ENCODE data around the gene CFAP68.

DNA sequence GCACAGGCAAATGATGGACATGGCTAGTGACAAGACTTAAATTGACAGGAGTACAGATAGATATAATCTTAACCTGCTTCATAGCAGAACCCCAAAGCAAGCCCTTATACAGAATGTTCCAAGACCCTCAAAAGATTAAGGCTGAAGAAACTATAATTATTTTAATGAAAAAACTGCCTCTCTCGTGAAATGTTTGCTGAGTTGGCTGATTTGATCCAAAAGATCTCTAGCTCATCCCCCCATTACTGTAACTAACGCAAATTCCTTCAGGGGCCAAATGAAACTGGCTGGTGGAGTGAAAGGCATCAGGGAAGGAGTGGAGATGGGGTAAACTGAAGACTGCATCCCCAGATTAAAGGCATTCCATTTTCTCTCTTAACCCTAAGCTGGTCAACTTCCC is 27.2 kb upstream of the CFAP68 start:
- TF ChIP-seq, protein P1, sequence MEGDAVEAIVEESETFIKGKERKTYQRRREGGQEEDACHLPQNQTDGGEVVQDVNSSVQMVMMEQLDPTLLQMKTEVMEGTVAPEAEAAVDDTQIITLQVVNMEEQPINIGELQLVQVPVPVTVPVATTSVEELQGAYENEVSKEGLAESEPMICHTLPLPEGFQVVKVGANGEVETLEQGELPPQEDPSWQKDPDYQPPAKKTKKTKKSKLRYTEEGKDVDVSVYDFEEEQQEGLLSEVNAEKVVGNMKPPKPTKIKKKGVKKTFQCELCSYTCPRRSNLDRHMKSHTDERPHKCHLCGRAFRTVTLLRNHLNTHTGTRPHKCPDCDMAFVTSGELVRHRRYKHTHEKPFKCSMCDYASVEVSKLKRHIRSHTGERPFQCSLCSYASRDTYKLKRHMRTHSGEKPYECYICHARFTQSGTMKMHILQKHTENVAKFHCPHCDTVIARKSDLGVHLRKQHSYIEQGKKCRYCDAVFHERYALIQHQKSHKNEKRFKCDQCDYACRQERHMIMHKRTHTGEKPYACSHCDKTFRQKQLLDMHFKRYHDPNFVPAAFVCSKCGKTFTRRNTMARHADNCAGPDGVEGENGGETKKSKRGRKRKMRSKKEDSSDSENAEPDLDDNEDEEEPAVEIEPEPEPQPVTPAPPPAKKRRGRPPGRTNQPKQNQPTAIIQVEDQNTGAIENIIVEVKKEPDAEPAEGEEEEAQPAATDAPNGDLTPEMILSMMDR (conservative IDR thresholded peaks at IDR 0.05; ENCODE audit: low read depth, low read length) = no peak
- TF ChIP-seq POLR2A (IDR thresholded peaks at IDR 0.05; ENCODE audit: low read depth, low read length) (no peak), RAD21 (IDR thresholded peaks at IDR 0.05; ENCODE audit: low read length) (no peak), NFE2L2 (IDR thresholded peaks at IDR 0.05; ENCODE audit: low read depth, low read length) (no peak), MAFK (IDR thresholded peaks at IDR 0.05; ENCODE audit: low read depth, low read length) (peak; percentile 80), MXI1 (IDR thresholded peaks at IDR 0.05; ENCODE audit: borderline replicate concordance, low read depth, low read length) (no peak), SMC3 (IDR thresholded peaks at IDR 0.05; ENCODE audit: low read depth, low read length) (no peak), CEBPB (IDR thresholded peaks at IDR 0.05; ENCODE audit: low read depth, low read length) (no peak), MAZ (IDR thresholded peaks at IDR 0.05; ENCODE audit: borderline replicate concordance, low read depth, low read length) (no peak), RCOR1 (IDR thresholded peaks at IDR 0.05; ENCODE audit: insufficient replicate concordance, low read length) (no peak), FOS (IDR thresholded peaks at IDR 0.05; ENCODE audit: low read depth, low read length) (no peak)
- TF ChIP-seq, protein P2, sequence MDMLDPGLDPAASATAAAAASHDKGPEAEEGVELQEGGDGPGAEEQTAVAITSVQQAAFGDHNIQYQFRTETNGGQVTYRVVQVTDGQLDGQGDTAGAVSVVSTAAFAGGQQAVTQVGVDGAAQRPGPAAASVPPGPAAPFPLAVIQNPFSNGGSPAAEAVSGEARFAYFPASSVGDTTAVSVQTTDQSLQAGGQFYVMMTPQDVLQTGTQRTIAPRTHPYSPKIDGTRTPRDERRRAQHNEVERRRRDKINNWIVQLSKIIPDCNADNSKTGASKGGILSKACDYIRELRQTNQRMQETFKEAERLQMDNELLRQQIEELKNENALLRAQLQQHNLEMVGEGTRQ (IDR thresholded peaks at IDR 0.05; ENCODE audit: low read depth, low read length) = no peak

All from IMR-90 (cell line).